Spleen (tissue), 11 donors: Measurements from ENCODE around the gene HINFP. TPM values are rescaled to one million over a fixed set of nuclear protein-coding genes. Genes with fewer than 3 reads are reported as not detected.

ENCODE experiments used
- DNase-seq: peaks from one replicate; pipeline ENCODE4 v3.0.0-alpha.2; 2020
- H3K27ac ChIP-seq, 8 donors: fragments of 200-600 bp; sonication (generic) in 7 of 8; 1 replicate in 4 of 8; 2 replicates in 4 of 8; pipeline versions ENCODE4 v1.5.0 to v1.8.0; 2016 to 2021; ENCODE audit warnings: inconsistent platforms in 4 of 8, mild to moderate bottlenecking in 4 of 8, moderate library complexity in 1 of 8
- H3K27me3 ChIP-seq, 7 donors: fragments of 200-600 bp; sonication (generic) in 6 of 7; replicated peaks in 1 of 7; 1 replicate in 4 of 7; 2 replicates in 3 of 7; pipeline versions ENCODE4 v1.5.0 to v1.8.0; 2016 to 2021; ENCODE audit warnings: inconsistent platforms in 3 of 7, mild to moderate bottlenecking in 1 of 7
- H3K36me3 ChIP-seq, 6 donors: fragments of 200-600 bp; sonication (generic) in 5 of 6; 1 replicate in 4 of 6; 2 replicates in 2 of 6; pipeline versions ENCODE4 v1.5.0 to v1.8.0; 2016 to 2021; ENCODE audit warnings: inconsistent platforms in 2 of 6
- H3K4me1 ChIP-seq, 6 donors: fragments of 200-600 bp; sonication (generic) in 5 of 6; 1 replicate in 3 of 6; 2 replicates in 3 of 6; pipeline versions ENCODE4 v1.5.0 to v1.8.0; 2016 to 2021; ENCODE audit warnings: inconsistent platforms in 3 of 6
- H3K4me3 ChIP-seq, 8 donors: fragments of 200-600 bp; sonication (generic) in 7 of 8; 1 replicate in 4 of 8; 2 replicates in 4 of 8; pipeline versions ENCODE4 v1.5.0 to v1.8.0; 2016 to 2021; ENCODE audit warnings: inconsistent platforms in 4 of 8, mild to moderate bottlenecking in 4 of 8, moderate library complexity in 2 of 8
- H3K9me3 ChIP-seq, 8 donors: fragments of 200-600 bp; sonication (generic) in 7 of 8; 1 replicate in 4 of 8; 2 replicates in 4 of 8; pipeline versions ENCODE4 v1.5.0 to v1.8.0; 2016 to 2021; ENCODE audit warnings: inconsistent platforms in 4 of 8
- POLR2A ChIP-seq, 3 donors: fragments of 450-650 bp; IDR thresholded peaks; one replicate each; pipeline ENCODE4 v1.5.1; 2017; ENCODE audit warnings: antibody characterized with exemption in 3 of 3, mild to moderate bottlenecking in 1 of 3
- POLR2AphosphoS5 ChIP-seq, 3 donors: sonication (generic); formaldehyde crosslinking; IDR thresholded peaks; one replicate each; pipeline ENCODE4 v1.5.1; 2017; ENCODE audit warnings: antibody characterized with exemption in 3 of 3
- WGBS, 5 donors: extraction: QIAGEN DNeasy Blood & Tissue Kit in 3 of 5; methylation state at CpG; one replicate each; pipeline versions ENCODE4 v1.1.5 to v1.1.7; 2013 to 2018; 5-methylcytosine and 5-hydroxymethylcytosine counted together
- intact Hi-C: fragments of 100-400 bp; cut with DNase I; formaldehyde crosslinking; loops from one replicate; pipeline ENCODE4 v1.15.0; 2023; ENCODE audit warnings: low total_unique reads
- polyA plus RNA-seq, 3 donors: library from polyadenylated mRNA; stranded (reverse); fragments of 200-250 nt; gene quantifications; one replicate each; pipeline ENCODE4 v1.2.1, GENCODE V29; 2013
- total RNA-seq, 7 donors: library from RNA; depleted of rRNA in 3 of 7; stranded (reverse); fragments of >200 nt in 3 of 7; fragmentation: NEBNext Ultra II Directional in 4 of 7; extraction: Animal tissue kit (Norgen Biotek cat#: 25700) in 4 of 7; gene quantifications; one replicate each; pipeline versions ENCODE4 v1.1.0 to v1.2.1, GENCODE V29; 2016 to 2021
- TF ChIP-seq, protein P1 (sequence below), 11 experiments: fragments of 200-600 bp in 7 of 11; fragments of 450-650 bp in 4 of 11; sonication (generic) in 4 of 11; IDR thresholded peaks in 8 of 11; conservative IDR thresholded peaks in 3 of 11; 1 replicate in 7 of 11; 2 replicates in 4 of 11; pipeline versions ENCODE4 v1.4.0 to v1.8.0; 2016 to 2021; ENCODE audit warnings: antibody characterized with exemption in 11 of 11, inconsistent platforms in 4 of 11, mild to moderate bottlenecking in 1 of 11
- donor health status: healthy with polysubstance abuse.
- donor health status: DM: no; HTN: no; CAD: no; lungs with moderate emphysema.
- donor health status: DM: no; HTN: no; CAD: no.
- donor health status: Bipolar disorder and iron deficiency.
- donor health status: healthy.
- donor health status: DM: no; HTN: no; CAD: no.
- donor health status: DM: yes; HTN: yes; CAD: no.

The HINFP gene
- total and polyA plus RNA-seq, 10 donors = 12.8 to 40.7 (median 33.0) TPM

DNA sequence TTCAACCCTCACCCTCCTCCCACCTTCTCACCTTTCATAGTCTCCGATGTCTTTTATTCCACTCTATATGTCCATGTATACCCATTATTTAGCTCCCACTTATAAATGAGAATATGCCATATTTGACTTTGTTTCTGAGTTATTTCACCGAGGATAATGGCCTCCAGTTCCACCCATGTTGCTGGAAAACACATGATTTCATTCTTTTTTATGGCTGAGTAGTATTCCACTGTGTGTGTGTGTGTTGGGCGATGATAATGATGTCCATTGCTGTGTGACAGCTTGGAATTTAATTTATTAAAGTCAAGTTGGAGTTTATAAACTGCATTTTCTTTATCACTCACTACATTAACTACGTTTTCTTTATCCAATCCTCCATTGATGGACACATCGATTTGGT lies 3.2 kb upstream of the HINFP start:
- Histone ChIP-seq H3K27me3 (no peaks in the 10 kb centered on the region), H3K27ac (no peak overlapping the region), H3K9me3 (no peaks in the 10 kb centered on the region), H3K4me3 (no peak overlapping the region), H3K36me3 (peaks cover 0 to 45% (median 22%) of the 10 kb centered on the region in 6 donors), H3K4me1 (peaks cover 14 to 68% (median 40%) of the 10 kb centered on the region in 6 donors)
- WGBS, 5 donors = 96 to 99% (median 97%) methylated on average over 5 of the region's 5 CpGs
- TF ChIP-seq POLR2A (IDR thresholded peaks at IDR 0.05) = no peak
- no peak for TF ChIP-seq POLR2AphosphoS5 (IDR thresholded peaks at IDR 0.05)
- TF ChIP-seq, protein P1, sequence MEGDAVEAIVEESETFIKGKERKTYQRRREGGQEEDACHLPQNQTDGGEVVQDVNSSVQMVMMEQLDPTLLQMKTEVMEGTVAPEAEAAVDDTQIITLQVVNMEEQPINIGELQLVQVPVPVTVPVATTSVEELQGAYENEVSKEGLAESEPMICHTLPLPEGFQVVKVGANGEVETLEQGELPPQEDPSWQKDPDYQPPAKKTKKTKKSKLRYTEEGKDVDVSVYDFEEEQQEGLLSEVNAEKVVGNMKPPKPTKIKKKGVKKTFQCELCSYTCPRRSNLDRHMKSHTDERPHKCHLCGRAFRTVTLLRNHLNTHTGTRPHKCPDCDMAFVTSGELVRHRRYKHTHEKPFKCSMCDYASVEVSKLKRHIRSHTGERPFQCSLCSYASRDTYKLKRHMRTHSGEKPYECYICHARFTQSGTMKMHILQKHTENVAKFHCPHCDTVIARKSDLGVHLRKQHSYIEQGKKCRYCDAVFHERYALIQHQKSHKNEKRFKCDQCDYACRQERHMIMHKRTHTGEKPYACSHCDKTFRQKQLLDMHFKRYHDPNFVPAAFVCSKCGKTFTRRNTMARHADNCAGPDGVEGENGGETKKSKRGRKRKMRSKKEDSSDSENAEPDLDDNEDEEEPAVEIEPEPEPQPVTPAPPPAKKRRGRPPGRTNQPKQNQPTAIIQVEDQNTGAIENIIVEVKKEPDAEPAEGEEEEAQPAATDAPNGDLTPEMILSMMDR (IDR thresholded peaks at IDR 0.05 in 8 of 11, conservative IDR thresholded peaks at IDR 0.05 in 3 of 11) = no peak
- intact Hi-C loops = no loop called here
- no peak for DNase-seq

- H3K4me3 ChIP-seq = no peak overlapping the region
- no peak for TF ChIP-seq POLR2A (IDR thresholded peaks at IDR 0.05)
- TF ChIP-seq POLR2AphosphoS5 (IDR thresholded peaks at IDR 0.05) = no peak
- TF ChIP-seq, protein P1 (IDR thresholded peaks at IDR 0.05 in 8 of 11, conservative IDR thresholded peaks at IDR 0.05 in 3 of 11) = no peak
- peaks cover 14 to 72% (median 40%) of the 10 kb centered on the region in 6 donors for H3K4me1 ChIP-seq
- no peak overlapping the region for H3K27ac ChIP-seq
- peaks cover 0 to 44% (median 18%) of the 10 kb centered on the region in 6 donors for H3K36me3 ChIP-seq
- no peaks in the 10 kb centered on the region for H3K9me3 ChIP-seq
- intact Hi-C loops = no loop called here
- DNase-seq = no peak
- WGBS, 5 donors = 89 to 100% (median 97%) methylated on average over 1 of the region's 1 CpG
- H3K27me3 ChIP-seq = no peaks in the 10 kb centered on the region
Measured at GRCh38 chr11:119118946-119119345, 2.4 kb upstream of the HINFP start.

GRCh38 chr11:119120639-119121007 lies 757 bp upstream of the HINFP start:
- H3K4me1 ChIP-seq = peaks cover 14 to 68% (median 33%) of the 10 kb centered on the region in 6 donors
- H3K27ac ChIP-seq = peak overlapping the region; percentile 61 to 92 (median 87)
- peak overlapping the region; percentile 18 to 97 (median 90) for H3K4me3 ChIP-seq
- DNase-seq = no peak
- no peaks in the 10 kb centered on the region for H3K27me3 ChIP-seq
- peaks cover 0 to 44% (median 20%) of the 10 kb centered on the region in 6 donors for H3K36me3 ChIP-seq
- intact Hi-C loops = no loop called here
- H3K9me3 ChIP-seq = no peaks in the 10 kb centered on the region
- WGBS, 5 donors = 26 to 47% (median 42%) methylated on average over 5 of the region's 5 CpGs
- TF ChIP-seq POLR2A (IDR thresholded peaks at IDR 0.05) (no peak), POLR2AphosphoS5 (IDR thresholded peaks at IDR 0.05) (no peak)
- TF ChIP-seq, protein P1 (IDR thresholded peaks at IDR 0.05 in 8 of 11, conservative IDR thresholded peaks at IDR 0.05 in 3 of 11) = no peak

- 0 to 1% (median 0%) methylated on average over 20 of the region's 20 CpGs for WGBS, 5 donors
- intact Hi-C loops = no loop called here
- DNase-seq = no peak
- Histone ChIP-seq H3K27me3 (no peaks in the 10 kb centered on the region), H3K9me3 (no peaks in the 10 kb centered on the region), H3K4me1 (peaks cover 14 to 68% (median 34%) of the 10 kb centered on the region in 6 donors), H3K27ac (peak overlapping the region; percentile 68 to 92 (median 86)), H3K4me3 (peak overlapping the region; percentile 80 to 100 (median 92)), H3K36me3 (peaks cover 0 to 43% (median 14%) of the 10 kb centered on the region in 6 donors)
- TF ChIP-seq POLR2AphosphoS5 (IDR thresholded peaks at IDR 0.05) (no peak), POLR2A (IDR thresholded peaks at IDR 0.05) (no peak)
- TF ChIP-seq, protein P1 (IDR thresholded peaks at IDR 0.05 in 8 of 11, conservative IDR thresholded peaks at IDR 0.05 in 3 of 11) = no peak
Measured at GRCh38 chr11:119121811-119122124, 388 bp downstream of the HINFP start.
